Mucosa of descending colon (tissue), 3 donors: ENCODE measurements around the gene TRIP12. TPM values are rescaled to one million over a fixed set of nuclear protein-coding genes. Genes with fewer than 3 reads are reported as not detected.

Experiments used
- ATAC-seq: fragments of 200-7000 bp; cut with Tn5 transposase; one replicate; pipeline ENCODE4 v1.9.1; 2020; ENCODE audit warnings: mild to moderate bottlenecking, moderate library complexity
- DNase-seq, 3 donors: peaks; one replicate each; pipeline ENCODE4 v3.0.0-alpha.2; 2020
- H3K36me3 ChIP-seq: fragments of 200-600 bp; one replicate; pipeline ENCODE4 v1.8.0; 2021; ENCODE audit warnings: low read depth, mild to moderate bottlenecking
- H3K4me1 ChIP-seq: fragments of 200-600 bp; one replicate; pipeline ENCODE4 v1.8.0; 2021; ENCODE audit warnings: low read depth, mild to moderate bottlenecking
- H3K4me3 ChIP-seq: fragments of 200-600 bp; one replicate; pipeline ENCODE4 v1.8.0; 2021; ENCODE audit warnings: mild to moderate bottlenecking
- H3K9me3 ChIP-seq: fragments of 200-600 bp; one replicate; pipeline ENCODE4 v1.8.0; 2021; ENCODE audit warnings: mild to moderate bottlenecking
- intact Hi-C, 2 donors: fragments of 100-400 bp; cut with DNase I in 1 of 2; cut with micrococcal nuclease in 1 of 2; formaldehyde crosslinking; loops; one replicate each; pipeline versions ENCODE4 v1.11.0 to v1.11.1; 2022; cut with DNase I, micrococcal nuclease
- total RNA-seq, 3 donors: library from RNA; stranded (reverse); fragmentation: NEBNext Ultra II Directional in 2 of 3; extraction: Animal tissue kit (Norgen Biotek cat#: 25700) in 2 of 3; gene quantifications; one replicate each; pipeline versions ENCODE4 v1.2.1 to v1.2.4, GENCODE V29; 2021 to 2023
- TF ChIP-seq, protein P1 (sequence below): fragments of 200-600 bp; IDR thresholded peaks from one replicate; pipeline ENCODE4 v1.8.0; 2022; ENCODE audit warnings: antibody characterized with exemption, mild to moderate bottlenecking
- donor health status: DM: no; HTN: no; CAD: no; lungs with moderate emphysema.
- donor health status: DM: no; HTN: no; CAD: no.
- donor health status: DM: no; HTN: yes; CAD: no.

Gene TRIP12
- total RNA-seq, 3 donors from 2014 or later = 196 to 240 (median 202) TPM

DNA sequence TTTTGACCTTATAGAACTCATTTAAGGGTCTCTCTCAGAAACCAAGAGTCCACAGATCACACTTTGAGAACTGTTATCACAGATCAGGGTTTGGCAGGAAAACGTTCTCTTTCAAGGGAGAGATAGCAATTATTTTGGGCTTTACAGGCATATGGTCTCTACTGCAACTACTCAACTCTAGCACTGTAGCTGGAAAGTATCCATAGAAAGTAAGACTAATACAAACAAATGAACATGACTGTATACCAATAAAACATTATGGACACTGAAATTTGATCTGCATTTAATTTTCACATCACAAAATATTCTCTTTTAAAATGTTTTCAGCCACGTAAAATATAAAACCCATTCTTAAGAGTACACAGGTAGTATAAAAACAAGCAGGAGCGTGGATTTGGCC is 100.5 kb downstream of the TRIP12 start:
- no peak overlapping the region for H3K4me3 ChIP-seq
- ATAC-seq = no peak
- H3K4me1 ChIP-seq = no peaks in the 10 kb centered on the region
- TF ChIP-seq, protein P1, sequence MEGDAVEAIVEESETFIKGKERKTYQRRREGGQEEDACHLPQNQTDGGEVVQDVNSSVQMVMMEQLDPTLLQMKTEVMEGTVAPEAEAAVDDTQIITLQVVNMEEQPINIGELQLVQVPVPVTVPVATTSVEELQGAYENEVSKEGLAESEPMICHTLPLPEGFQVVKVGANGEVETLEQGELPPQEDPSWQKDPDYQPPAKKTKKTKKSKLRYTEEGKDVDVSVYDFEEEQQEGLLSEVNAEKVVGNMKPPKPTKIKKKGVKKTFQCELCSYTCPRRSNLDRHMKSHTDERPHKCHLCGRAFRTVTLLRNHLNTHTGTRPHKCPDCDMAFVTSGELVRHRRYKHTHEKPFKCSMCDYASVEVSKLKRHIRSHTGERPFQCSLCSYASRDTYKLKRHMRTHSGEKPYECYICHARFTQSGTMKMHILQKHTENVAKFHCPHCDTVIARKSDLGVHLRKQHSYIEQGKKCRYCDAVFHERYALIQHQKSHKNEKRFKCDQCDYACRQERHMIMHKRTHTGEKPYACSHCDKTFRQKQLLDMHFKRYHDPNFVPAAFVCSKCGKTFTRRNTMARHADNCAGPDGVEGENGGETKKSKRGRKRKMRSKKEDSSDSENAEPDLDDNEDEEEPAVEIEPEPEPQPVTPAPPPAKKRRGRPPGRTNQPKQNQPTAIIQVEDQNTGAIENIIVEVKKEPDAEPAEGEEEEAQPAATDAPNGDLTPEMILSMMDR = no peak
- no peak for DNase-seq
- no peaks in the 10 kb centered on the region for H3K9me3 ChIP-seq
- no peaks in the 10 kb centered on the region for H3K36me3 ChIP-seq
- intact Hi-C loops = no loop called here

DNA sequence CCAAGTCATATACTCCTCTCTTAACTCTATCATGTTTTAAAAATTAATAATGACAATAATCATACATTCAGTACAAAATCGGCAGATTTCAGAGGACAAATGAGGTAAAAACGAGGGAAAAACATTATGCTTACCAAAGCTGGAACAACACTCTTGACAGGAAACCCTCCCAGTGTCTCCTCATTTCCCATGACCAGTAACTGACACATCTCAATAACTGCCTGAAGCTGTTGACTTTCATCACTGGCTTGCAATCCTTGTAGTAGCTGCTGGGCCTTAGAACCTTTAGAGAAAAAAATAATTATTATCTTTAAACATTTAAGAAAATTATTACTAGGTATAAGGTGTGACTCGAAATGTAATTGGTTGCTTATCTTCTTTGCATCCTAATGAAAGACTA is 103.6 kb downstream of the TRIP12 start:
- DNase-seq (no peak), ATAC-seq (no peak)
- no peaks in the 10 kb centered on the region for H3K4me1 ChIP-seq
- no peak overlapping the region for H3K4me3 ChIP-seq
- TF ChIP-seq, protein P1 = no peak
- intact Hi-C loops = no loop called here
- no peaks in the 10 kb centered on the region for H3K9me3 ChIP-seq
- H3K36me3 ChIP-seq = no peaks in the 10 kb centered on the region

DNA sequence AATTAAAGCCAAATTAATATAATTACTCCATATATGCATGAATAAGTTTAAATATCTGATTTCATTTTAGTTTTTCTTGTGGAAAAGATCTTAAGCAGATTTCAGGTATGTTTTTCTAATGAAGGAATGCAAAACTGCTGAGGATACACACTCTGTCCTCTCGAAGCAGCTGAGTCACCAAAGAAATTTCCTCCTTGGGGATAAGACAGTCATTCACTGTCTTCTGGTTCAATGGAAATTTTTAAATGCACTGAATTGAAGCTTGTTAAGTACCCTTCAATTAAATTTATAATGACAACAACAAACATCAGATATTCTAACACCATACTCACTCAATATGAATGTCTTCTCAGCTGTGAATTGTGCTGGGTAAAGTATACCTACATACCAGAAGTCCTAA is 106.0 kb downstream of the TRIP12 start:
- TF ChIP-seq, protein P1 = no peak
- intact Hi-C loops = no loop called here
- H3K36me3 ChIP-seq = no peaks in the 10 kb centered on the region
- H3K9me3 ChIP-seq = no peaks in the 10 kb centered on the region
- no peak for ATAC-seq
- no peak overlapping the region for H3K4me3 ChIP-seq
- no peak for DNase-seq
- H3K4me1 ChIP-seq = no peaks in the 10 kb centered on the region

DNA sequence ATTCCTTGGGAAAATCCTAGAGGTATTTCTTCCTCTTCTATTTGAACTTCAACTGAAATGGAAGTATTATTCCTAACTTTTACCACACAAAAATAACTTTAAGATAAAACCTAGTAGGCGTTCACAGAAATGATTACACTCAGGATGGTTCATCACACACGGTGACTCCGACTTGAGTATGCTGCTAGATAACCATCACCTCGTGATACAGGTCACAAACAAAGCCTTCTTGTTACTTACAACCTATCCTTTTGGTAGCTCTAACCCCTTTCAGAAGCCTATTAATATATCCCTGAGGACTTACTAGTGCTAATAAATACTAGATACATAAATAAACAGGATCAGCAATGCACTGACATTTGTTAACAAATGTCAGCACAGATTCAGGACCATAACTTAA is 106.5 kb downstream of the TRIP12 start:
- Histone ChIP-seq H3K36me3 (no peaks in the 10 kb centered on the region), H3K4me3 (no peak overlapping the region), H3K4me1 (no peaks in the 10 kb centered on the region), H3K9me3 (no peaks in the 10 kb centered on the region)
- TF ChIP-seq, protein P1 = no peak
- intact Hi-C loops = no loop called here
- no peak for DNase-seq
- no peak for ATAC-seq

DNA sequence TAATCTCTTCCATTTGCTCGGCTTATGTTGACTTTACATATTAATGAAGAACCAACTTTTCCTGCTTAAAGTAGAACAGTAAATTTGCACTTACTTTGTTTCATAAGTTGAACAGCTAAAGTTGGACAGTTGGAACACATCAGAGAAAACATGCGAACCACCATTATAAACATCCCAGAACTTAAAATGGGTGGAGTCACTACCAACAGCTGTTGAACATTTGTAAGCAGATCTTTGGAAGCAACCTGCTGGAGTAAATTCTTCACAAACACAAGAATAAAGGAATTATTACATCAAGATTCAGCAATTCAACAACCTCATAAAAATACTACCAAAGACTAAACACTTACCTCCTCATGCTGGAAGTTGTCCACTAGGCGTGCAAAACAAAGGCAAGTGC is 111.0 kb downstream of the TRIP12 start:
- ATAC-seq (no peak), DNase-seq (no peak)
- Histone ChIP-seq H3K4me1 (no peaks in the 10 kb centered on the region), H3K36me3 (no peaks in the 10 kb centered on the region), H3K9me3 (no peaks in the 10 kb centered on the region), H3K4me3 (no peak overlapping the region)
- TF ChIP-seq, protein P1 = no peak
- intact Hi-C loops = no loop called here

DNA sequence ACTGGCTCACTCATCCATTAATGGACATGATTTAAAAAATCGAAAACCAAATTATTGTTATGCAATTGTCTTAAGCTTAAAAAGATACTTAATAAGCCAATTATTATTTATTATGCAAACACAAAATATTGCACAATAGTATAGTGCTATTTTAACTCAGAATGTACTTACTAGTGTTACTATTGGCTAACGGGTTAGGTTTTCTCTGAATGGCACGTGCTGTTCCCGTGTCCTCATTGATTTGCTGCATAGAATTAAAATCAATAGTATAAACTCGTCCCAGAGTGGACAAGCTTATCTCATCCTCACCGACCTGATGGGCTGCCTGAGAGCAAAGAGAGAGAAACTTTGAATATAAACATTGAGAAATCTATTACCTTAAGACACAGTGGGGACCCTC is 116.2 kb downstream of the TRIP12 start:
- Histone ChIP-seq H3K36me3 (no peaks in the 10 kb centered on the region), H3K4me3 (no peak overlapping the region), H3K4me1 (peaks cover 3% of the 10 kb centered on the region), H3K9me3 (no peaks in the 10 kb centered on the region)
- ATAC-seq = no peak
- TF ChIP-seq, protein P1 = no peak
- intact Hi-C loops = no loop called here
- DNase-seq = no peak
